RWPE1 (cell line): ENCODE results near the gene SRA1.

Experiments
- CTCF ChIA-PET: fragments of 350-600 bp; sonication (Branson Sonifier 250); formaldehyde crosslinking; extraction: SDS; loops from one replicate; lab custom pipeline; 2021; lab: Yijun Ruan, JAX
- POLR2A ChIA-PET: fragments of 400-600 bp; formaldehyde crosslinking; extraction: SDS; loops from one replicate; lab custom pipeline; 2020; ENCODE audit warnings: antibody characterized with exemption; ENCODE audit not compliant: low non-redundant PET; lab: Yijun Ruan, JAX
- DNase-seq: peaks from one replicate; pipeline ENCODE4 v3.0.0; 2012; ENCODE audit warnings: low spot score
- H3K27ac ChIP-seq: fragments of 450-650 bp; 2 replicates; pipeline ENCODE4 v1.5.1; 2017
- TF ChIP-seq, protein P1 (sequence below): fragments of 450-650 bp; conservative IDR thresholded peaks from 2 replicates; pipeline ENCODE4 v1.5.1; 2017; ENCODE audit warnings: low read depth, mild to moderate bottlenecking

The SRA1 gene

GRCh38 chr5:140557965-140558364 is 692 bp upstream of the SRA1 start:
- TF ChIP-seq, protein P1, sequence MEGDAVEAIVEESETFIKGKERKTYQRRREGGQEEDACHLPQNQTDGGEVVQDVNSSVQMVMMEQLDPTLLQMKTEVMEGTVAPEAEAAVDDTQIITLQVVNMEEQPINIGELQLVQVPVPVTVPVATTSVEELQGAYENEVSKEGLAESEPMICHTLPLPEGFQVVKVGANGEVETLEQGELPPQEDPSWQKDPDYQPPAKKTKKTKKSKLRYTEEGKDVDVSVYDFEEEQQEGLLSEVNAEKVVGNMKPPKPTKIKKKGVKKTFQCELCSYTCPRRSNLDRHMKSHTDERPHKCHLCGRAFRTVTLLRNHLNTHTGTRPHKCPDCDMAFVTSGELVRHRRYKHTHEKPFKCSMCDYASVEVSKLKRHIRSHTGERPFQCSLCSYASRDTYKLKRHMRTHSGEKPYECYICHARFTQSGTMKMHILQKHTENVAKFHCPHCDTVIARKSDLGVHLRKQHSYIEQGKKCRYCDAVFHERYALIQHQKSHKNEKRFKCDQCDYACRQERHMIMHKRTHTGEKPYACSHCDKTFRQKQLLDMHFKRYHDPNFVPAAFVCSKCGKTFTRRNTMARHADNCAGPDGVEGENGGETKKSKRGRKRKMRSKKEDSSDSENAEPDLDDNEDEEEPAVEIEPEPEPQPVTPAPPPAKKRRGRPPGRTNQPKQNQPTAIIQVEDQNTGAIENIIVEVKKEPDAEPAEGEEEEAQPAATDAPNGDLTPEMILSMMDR, result no peak
- ChIA-PET POLR2A (interaction anchor here (0.9 to 1.5 kb wide), 3 partner anchors 8 to 90 kb away, joined by 3 to 10 read pairs (median 7); partner anchors contain the start of genes EIF4EBP3, IK and NDUFA2), CTCF (interaction anchor here (0.5 to 2.2 kb wide), 4 partner anchors 10 to 1251 kb away, joined by 3 to 10 read pairs (median 6); partner anchors contain the start of genes EIF4EBP3, IK, NDUFA2 and TMCO6)
- H3K27ac ChIP-seq, result peak overlapping the region; percentile 72
- no peak for DNase-seq

DNA sequence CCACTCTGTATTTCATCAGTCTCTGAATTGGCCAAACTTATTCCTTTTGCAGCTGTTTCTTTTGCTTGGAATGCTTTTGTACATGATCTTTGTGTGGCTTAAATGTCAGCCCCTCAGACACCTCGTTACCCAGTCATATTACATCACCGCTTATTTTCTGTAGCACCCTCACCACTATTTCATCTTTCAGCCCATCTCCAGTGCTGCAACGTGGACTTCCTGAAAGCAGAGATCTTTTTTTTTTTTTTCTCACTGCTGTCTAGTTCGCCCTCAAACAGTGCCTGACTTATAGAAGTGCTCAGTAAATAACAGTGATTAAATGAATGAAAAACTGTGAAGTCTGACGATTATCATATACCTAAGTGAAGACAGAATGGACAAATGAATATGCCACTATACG is 835 bp downstream of the SRA1 start:
- CTCF ChIA-PET, result no interaction called here
- POLR2A ChIA-PET, result interaction anchor here (0.7 kb wide), 1 partner anchor 15 kb away, joined by 5 read pairs; no protein-coding TSS in a partner anchor
- no peak for DNase-seq
- TF ChIP-seq, protein P1, result no peak
- H3K27ac ChIP-seq, result no peak overlapping the region

GRCh38 chr5:140555747-140556312 is 1.4 kb downstream of the SRA1 start:
- TF ChIP-seq, protein P1, result no peak
- no peak overlapping the region for H3K27ac ChIP-seq
- DNase-seq, result no peak
- ChIA-PET CTCF (no interaction called here), POLR2A (interaction anchor here (0.7 kb wide), 1 partner anchor 16 kb away, joined by 5 read pairs; no protein-coding TSS in a partner anchor)

DNA sequence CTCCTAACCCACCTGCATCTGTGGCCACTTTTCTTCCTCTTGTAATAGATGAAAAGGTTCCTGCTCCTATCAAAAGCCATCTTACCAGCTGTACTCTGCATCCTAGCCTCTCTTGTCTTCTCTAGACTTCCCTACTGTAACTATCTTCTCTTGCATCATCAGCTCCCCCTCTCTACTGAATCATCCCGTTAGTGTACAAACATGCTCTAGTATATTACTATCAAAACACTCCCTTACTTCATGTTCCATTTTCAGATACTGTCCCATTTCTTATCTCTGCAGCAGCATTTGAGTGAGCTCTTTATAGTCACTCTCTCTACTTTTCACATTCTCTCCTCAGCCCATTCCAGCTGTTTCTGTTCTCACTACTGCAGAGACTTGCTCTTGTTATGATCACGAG is 2.8 kb downstream of the SRA1 start:
- peak; percentile 37 for DNase-seq
- H3K27ac ChIP-seq, result no peak overlapping the region
- ChIA-PET CTCF (interaction anchor here (0.6 kb wide), 1 partner anchor 711 kb away, joined by 3 read pairs; no protein-coding TSS in a partner anchor), POLR2A (no interaction called here)
- TF ChIP-seq, protein P1, result no peak

GRCh38 chr5:140553657-140554056 is 3.6 kb downstream of the SRA1 start:
- CTCF ChIA-PET, result interaction anchor here (0.6 to 1.0 kb wide), 2 partner anchors 11 to 82 kb away, joined by 4 to 5 read pairs; no protein-coding TSS in a partner anchor
- H3K27ac ChIP-seq, result no peak overlapping the region
- TF ChIP-seq, protein P1, result no peak
- no peak for DNase-seq
- POLR2A ChIA-PET, result no interaction called here

DNA sequence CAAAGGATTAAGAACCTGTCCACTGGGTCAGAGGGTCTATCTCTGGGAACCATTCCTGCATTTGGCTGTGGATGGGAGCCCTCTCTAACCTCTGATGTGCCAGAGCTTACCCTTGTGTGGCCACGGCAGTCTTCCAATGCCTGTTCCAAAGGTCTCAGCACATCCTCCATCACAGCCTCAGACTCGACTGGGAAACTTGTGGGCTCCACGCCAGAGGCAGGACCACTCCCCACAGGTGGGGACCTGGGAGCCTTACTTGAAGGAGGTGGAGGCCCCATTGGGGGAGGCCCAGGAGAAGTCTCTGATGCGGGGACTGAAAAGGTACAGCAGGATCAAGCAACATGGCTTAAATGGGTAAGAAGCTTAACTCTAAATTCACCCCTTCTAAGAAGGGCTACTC is 5.4 kb downstream of the SRA1 start:
- H3K27ac ChIP-seq, result no peak overlapping the region
- ChIA-PET POLR2A (no interaction called here), CTCF (no interaction called here)
- TF ChIP-seq, protein P1, result no peak
- no peak for DNase-seq
